HG02642 (cell line): Measurements from ENCODE around the gene INTS14.

Experiments used
- ATAC-seq: cut with Tn5 transposase; IDR thresholded peaks from one replicate; pipeline ENCODE4 v1.9.1; 2021; ENCODE audit warnings: mild to moderate bottlenecking; ENCODE audit not compliant: unreplicated experiment, poor library complexity

The INTS14 gene

DNA sequence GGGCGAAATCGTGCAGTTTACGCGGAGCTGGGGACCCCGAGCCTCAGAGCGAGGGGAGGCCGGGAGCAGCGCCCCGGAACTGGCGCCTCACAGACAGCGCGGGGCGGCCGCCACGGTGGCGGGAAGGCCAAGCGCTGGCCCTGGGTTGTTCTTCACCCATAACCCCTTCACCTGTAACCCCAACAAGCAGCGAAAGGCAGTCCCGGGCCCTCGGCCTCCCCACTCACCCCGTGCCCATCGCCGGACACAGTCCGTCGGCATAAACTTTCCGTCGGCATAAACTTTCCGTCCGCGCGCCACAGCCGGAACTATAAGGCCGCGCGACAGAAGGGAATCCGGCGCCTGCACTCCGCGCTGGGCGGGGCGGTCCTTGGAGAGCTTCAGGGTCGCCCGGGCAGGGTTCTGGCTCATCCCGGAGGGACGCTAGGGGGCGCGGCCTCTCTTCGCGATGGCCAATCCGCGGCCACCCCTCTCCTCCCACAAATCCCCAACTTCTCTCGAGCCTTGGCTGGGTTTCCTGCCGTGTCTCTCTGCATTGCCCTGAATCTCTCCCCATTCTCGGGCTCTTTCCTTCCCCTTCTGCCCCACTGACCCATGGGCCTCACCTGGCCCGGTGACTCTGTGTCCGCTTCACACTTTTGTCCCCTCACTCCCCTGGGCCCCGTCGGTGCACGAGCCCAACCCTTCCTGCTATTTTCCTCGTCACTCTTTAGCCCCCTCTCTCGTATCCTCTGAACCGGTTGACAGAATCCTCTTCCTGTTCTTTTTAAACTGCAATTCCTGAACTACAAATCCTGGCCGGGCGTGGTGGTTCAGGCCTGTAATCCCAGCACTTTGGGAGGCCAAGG, at the start of gene INTS14:
TSS of gene INTS14 (minus strand) at position 261 of the 848 bp plus-strand sequence. CDS start 3,751 bp downstream, outside the sequence.
- ATAC-seq: peak; percentile 96

DNA sequence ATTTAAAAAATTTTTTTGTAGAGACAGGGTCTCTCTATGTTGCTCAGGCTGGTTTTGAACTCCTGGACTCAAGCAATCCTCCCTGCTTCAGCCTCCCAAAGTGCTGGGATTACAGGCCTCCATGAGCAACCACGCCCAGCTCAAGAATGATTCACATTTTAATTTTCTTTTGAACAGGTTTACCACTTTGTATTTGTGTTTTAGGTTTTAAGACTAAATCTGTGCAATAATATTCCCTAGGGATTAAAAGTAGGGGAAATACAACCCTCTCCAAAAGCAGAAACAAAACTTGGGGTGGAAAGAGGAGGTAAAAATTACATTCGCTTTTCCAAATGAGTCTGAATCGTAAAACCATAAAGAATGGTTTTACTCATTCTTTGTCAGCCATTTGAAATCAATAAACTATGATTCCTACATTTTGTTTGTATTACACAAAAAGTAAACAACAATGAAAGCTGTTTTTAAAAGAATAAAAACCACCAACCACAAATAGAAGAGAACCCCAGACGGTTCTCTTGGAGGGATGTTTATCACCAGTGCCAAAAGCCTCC, 48.6 kb upstream of the INTS14 start:
- no peak for ATAC-seq

DNA sequence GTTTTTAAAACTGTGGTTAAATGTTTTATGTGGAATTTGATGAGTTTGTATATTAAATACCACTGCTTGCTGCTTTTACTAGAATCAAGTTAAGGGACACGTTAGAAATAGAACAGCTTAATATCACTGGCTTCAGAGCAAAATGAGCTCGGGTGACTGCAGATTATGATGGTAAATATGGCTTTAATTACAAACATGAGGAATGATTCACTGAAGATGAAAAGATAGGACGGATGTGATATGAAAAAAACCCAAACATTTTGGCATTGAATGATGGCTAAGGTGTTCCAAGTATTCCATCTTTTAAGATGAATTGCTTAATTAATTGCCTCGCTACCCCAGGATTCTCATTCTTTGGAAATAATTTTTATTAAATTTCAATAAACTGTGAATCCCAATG, 44.5 kb upstream of the INTS14 start:
- ATAC-seq: no peak

DNA sequence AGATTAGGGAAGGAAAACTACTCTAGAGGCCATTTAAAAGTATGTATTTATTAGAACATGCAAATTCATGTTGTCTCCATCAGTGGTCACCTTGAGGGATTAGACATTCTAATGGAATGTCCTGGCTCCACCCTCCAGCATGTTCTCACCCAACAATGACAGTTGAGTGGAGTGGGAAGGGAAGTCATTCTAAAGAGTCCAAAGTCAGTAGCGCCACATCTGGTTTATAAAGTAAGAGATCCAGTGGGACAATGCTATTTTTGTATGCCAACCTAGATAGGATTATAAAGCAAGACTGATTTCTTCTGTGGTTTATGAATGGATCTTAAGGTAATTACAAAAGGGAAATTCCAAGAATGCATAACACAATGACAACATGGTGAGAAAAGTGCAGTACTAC, 44.1 kb upstream of the INTS14 start:
- no peak for ATAC-seq

DNA sequence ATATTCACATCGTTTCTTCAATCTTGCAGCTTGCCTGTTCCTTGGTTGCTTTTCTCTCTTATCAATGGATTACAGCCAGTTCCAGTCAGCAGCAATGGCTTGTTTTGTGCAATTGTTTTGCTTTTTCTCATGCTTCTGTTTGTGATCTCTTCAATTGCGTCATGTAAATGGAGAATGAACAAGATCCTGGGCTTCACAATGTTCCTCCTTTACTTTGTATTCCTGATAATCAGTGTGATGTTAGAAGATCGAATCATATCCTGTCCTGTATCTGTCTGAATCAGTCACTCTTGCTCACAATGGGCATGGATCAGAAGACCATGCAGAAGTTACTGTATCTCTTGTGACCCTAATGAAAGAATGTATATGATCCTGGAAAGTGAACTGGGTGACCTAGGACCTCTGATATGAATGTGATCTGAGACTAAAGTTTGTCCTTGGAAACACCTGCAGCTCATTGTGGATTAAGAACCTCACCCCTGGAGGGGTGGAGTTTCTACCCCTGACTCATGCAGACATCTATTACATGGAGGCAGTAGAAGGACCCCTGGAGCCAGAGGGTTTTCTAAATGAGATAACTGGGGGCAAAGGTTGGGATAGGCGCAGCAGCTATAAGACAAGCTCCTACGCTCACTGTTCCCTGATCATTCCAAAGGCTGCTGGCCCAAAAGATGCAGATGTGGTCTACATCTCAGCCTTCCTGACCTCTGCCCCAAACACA, 43.0 kb upstream of the INTS14 start:
- ATAC-seq: no peak

DNA sequence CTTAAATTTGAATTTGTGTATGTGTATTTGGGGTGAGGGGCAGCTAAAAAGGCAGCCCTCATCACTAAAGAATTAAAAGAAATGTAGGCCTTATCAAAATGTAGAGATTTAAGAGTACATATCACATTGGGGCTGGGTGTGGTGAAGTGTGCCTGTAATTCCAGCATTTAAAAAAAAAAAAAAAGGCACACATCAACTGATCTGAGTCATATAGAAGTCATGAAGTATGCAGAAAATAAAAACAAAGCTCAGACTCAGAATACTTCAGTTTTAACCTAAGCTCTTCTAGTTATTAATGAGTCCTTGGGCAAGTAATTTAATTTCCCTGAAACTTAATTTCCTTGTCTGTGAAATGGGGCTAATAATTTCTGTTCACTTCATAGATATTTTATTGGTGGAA, 42.4 kb upstream of the INTS14 start:
- ATAC-seq: no peak

DNA sequence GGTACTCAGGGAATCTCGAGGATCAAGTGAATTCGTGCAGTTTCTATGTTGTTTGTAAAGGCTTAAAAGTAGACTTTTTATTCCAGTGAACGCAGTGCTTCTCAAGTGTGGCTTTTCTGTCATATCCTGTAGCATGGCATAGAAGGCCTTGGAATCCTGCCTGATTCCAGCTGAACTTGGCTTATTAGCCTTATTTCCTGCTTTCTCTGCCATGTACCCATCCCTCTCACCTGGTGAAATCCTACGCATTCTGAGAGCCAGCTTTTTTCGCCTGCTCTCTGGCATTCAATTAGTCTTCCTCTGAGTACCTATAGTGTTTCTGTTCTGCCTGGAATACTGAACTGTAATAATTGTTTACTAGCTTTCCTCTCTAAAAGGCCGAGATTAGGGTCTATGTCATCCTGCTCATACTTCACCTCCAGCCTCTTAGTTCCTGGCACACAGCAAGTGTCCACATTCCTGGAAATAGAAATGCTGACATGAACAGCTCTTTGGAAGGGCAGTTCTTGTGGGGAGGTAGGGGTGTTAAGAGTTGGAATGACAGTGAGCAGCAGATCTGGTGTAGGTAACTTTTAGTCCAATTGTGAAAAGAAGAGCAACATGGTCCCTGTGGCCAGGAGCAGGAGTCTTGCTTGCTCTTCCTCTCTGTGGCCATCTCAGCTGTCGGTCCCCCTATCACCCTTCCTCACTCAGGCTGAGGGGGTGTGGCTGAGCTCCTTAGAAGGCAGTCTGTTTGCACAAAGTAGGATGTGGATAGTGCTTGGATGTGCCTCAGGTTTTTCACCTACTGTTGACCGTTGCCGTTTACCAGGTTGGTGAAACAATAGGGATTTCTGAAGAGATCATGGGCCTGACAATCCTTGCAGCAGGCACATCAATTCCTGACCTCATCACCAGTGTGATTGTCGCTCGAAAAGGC, 41.2 kb upstream of the INTS14 start:
- no peak for ATAC-seq

DNA sequence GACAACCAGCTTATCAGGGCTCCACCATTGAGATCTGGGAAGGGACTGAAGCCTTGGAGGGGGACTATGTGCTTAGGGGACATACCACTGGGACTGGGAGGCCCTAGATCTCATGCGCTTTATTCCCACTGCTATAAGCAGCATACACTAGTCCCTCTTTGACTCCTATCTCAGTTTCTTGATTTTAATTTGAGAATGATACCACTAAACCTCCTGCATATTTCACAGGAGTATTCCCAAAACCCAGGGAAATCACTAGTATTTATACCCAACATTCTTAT, 40.1 kb upstream of the INTS14 start:
- ATAC-seq: no peak

DNA sequence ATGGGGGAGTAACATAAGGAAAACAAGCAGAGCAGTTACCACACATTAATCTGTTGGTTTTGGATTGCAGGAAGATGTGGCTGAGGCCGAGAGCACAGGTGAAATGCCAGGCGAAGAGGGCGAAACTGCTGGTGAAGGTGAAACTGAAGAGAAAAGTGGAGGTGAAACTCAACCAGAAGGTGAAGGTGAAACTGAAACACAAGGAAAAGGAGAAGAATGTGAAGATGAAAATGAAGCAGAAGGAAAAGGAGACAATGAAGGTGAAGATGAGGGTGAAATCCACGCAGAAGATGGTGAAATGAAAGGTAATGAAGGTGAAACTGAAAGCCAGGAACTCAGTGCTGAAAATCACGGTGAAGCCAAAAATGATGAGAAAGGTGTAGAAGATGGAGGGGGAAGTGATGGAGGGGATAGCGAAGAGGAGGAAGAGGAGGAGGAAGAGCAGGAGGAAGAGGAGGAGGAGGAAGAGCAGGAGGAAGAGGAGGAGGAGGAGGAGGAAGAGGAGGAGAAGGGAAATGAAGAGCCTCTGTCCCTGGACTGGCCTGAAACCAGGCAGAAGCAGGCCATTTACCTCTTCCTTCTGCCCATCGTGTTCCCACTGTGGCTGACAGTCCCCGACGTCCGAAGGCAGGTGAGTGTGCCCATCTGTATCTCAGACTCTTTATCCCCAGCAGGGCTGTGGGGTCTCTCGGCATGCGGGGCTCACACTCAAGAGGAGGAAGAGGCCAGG, 39.5 kb upstream of the INTS14 start:
- ATAC-seq: no peak

DNA sequence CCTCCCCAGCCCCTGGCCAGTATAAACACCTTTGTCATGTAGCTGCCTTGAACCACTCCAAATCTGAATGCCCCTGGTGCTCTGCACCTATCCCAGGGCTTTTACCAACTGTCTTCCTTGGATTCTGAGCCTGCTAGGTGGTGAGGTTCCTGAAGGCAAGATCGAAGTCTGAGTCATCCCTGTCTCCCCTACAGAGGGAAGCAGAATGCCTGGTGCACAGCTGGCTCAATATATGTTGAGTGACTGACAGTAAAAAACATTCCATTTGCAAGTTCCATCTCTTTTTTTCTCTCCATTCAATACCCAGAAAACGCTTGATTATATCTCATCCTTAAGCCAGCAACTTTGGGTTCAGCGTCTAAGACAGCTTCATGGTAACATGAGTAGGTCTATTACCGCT, 35.6 kb upstream of the INTS14 start:
- ATAC-seq: no peak

DNA sequence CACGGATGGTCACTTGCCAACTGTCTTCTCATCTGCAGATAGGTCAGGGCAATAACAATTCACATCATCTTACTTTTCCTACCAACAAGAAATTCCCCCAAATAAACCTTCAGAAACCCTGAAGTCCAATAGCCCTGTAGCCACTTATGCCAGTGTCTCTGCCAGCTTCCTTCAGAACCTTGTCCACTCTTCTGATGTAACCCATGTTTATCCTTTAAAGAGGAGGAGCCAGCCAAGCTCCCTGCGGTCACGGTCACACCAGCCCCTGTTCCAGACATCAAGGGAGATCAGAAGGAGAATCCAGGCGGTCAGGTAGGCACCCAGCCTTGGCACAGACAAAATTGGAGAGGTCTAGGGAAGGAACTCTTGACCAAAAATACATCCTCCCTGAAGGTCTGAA, 34.5 kb upstream of the INTS14 start:
- ATAC-seq: no peak

DNA sequence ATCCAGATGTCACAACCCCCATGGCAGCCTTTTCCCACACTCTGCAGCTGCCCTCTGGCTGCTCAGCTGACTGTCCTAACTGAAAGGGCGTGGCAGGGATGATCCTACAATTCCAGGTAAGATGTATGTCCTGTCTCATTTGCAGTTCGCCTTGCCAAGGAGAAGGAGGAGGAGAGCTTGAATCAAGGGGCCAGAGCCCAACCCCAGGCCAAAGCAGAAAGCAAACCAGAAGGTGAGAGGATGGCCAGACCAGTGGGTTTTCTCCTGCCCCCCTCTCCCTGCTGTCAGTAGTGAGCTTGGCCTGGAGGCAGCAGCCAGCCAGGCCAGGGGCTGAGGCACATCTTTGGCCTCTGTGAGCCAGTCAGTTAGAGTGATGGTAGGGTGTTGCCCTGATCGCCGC, 33.4 kb upstream of the INTS14 start:
- no peak for ATAC-seq

DNA sequence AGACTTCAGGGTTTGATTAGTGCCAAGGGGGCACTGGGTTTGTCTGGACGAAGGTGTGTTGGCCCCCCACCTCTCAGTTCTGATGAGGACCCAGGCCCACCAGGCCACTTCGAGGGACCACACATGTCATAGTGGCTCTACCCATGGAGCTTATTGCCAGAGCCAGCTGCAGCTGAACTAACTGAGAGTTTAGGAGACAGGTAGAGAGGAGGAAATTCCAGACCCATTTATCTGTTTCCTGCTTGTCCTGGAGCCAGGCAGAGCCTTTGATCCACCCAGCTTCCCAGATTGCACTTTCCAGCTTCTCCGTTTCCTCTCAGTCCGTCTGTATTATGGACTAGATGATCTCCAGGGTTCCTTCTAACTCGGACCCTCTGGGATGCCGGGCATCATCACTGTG, 31.7 kb upstream of the INTS14 start:
- no peak for ATAC-seq

DNA sequence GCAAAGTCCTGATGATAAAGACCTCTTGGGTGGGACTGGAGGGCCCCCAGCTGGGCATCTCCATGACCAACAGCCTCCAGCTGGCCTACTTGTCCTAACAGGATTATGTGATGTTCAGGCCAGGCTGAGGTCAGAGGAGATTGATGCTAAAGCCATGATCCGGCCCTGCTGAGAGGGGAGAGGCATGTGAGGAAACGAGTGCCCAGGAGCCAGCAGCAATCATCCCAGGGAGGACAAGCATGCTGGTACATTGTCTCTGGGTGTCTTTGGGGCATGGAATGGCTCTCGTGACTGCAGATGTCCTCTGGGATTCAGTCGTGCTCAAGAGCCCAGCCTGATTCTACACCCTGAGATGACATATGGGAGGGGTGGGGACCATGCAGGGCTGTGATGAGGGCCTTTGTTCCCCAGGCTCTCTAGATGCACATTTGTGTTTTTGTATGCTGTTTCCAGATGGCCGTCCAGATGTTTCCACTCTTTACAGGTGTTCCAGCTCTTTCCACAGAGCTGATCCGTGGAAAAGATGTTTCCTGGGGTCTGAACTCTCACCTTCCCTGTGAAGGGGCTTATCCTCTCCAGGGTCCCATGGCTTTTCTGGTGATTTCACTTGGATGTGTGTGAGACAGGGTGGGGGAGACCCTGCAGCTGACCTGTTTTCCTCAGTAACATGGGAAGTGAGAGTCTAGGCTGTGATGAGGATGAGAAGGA, 31.0 kb upstream of the INTS14 start:
- no peak for ATAC-seq

DNA sequence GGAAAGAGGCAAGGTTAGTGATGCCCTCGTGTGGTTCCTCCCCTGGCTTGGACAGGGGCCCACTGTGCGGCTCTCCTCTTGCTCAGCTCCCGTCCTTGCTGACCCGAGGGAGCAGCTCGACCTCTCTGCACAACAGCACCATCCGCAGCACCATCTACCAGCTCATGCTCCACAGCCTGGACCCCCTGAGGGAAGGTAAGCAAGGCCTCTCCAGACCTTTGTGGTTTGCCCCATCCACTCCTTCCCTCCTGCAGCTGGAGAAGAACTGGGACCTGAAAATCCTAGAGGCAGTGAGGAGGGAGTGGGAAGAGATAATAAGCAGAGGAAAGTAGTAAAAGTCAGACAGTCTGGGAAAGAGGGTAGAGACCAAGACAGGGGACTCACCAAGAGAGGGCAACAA, 28.6 kb upstream of the INTS14 start:
- no peak for ATAC-seq

DNA sequence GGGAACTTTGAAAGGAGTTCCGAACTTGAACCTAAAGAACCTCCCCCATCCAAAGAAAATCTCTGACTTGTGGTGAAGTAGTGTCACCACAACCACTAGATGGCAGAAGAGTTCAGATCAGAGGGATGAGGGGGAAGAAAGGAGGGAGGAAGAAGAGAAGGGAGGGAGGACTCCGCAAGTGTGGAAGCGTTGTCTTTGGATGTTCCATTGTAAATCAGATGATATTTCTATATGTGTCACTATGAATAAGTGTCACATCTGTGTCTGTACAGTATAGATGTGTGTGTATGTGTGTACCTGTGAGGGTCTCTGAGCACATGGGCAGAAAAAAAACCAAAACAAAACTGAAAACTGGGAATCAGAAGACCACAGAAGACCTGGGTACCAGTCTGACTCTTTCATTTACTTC, 27.8 kb upstream of the INTS14 start:
- ATAC-seq: no peak

DNA sequence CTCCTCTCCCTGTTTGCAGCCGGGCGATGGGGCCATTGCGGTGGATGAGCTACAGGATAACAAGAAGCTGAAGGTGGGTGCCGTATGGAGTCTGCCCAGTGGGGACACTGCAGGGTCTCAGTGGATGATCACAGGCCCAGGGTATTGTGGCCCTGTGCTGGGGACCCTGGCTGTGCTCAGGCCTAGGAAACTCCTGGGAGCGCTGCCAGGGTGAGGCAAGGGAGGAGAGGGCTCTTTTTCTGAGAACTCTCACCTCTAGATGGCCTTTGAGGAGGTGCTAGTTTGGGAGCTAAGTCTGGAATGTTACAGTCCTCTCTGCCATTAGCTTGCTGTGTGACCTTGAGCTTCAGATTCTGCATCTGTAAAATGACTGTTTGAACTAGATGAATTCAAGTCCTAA, 27.2 kb upstream of the INTS14 start:
- ATAC-seq: no peak

DNA sequence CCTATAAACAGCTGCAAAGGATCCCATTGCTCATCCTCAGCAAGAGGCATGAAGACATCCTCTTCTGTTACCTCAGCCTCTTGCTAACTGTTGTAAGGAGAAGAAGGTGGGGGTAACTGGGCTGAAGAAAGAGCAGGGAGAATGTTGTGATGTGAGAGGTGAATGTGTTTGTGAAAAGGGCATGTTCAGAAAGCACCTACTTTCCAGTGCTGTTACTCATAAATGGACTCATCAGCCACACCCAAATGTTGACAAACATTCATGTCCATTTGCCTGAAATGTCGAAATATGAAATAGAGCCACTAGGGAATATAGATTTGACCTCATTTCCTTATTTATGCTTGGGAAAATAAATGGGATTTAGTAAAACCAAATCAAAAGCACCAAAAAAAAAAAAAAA, 23.4 kb upstream of the INTS14 start:
- ATAC-seq: no peak

DNA sequence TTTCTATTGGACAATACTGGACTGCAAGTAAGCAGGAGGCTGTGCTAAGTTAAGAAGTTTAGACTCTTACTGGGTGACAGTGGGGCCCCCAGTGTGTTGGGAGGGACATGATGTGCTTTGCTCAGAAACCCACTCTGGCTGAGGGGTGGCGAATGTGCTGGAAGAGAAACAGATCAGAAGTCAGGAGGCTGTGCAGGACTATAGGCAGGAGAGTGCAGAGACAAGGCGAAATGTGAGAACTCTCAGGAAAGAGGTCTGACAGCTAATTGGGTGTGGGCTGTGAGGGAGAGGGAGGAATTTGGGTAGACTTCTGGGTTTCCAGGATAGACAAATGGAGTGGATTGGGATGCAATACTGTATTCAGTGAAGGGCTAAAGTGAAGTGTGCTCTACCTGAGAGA, 22.8 kb upstream of the INTS14 start:
- no peak for ATAC-seq
